Tibial nerve (tissue), 4 donors: ENCODE results near the gene RBBP7.

Experiments used
- EP300 ChIP-seq, 2 donors: sonication (generic); formaldehyde crosslinking; IDR thresholded peaks; one replicate each; pipeline ENCODE4 v1.6.1; 2017; ENCODE audit warnings: antibody characterized with exemption in 2 of 2, mild to moderate bottlenecking in 1 of 2
- POLR2A ChIP-seq, 2 donors: fragments of 450-650 bp; IDR thresholded peaks; one replicate each; pipeline ENCODE4 v1.6.1; 2017; ENCODE audit warnings: antibody characterized with exemption in 2 of 2, mild to moderate bottlenecking in 2 of 2, moderate library complexity in 2 of 2
- TF ChIP-seq, protein P1 (sequence below), 5 experiments: fragments of 200-600 bp in 3 of 5; fragments of 450-650 bp in 2 of 5; sonication (generic) in 3 of 5; IDR thresholded peaks; one replicate each; pipeline ENCODE4 v1.5.1; 2016 to 2019; ENCODE audit warnings: antibody characterized with exemption in 5 of 5, mild to moderate bottlenecking in 3 of 5, moderate library complexity in 2 of 5

- TF ChIP-seq POLR2A (IDR thresholded peaks at IDR 0.05) (no peak), EP300 (IDR thresholded peaks at IDR 0.05) (no peak)
- TF ChIP-seq, protein P1, sequence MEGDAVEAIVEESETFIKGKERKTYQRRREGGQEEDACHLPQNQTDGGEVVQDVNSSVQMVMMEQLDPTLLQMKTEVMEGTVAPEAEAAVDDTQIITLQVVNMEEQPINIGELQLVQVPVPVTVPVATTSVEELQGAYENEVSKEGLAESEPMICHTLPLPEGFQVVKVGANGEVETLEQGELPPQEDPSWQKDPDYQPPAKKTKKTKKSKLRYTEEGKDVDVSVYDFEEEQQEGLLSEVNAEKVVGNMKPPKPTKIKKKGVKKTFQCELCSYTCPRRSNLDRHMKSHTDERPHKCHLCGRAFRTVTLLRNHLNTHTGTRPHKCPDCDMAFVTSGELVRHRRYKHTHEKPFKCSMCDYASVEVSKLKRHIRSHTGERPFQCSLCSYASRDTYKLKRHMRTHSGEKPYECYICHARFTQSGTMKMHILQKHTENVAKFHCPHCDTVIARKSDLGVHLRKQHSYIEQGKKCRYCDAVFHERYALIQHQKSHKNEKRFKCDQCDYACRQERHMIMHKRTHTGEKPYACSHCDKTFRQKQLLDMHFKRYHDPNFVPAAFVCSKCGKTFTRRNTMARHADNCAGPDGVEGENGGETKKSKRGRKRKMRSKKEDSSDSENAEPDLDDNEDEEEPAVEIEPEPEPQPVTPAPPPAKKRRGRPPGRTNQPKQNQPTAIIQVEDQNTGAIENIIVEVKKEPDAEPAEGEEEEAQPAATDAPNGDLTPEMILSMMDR (IDR thresholded peaks at IDR 0.05): no peak
Observed at GRCh38 chrX:16843208-16843909, 26.8 kb downstream of the RBBP7 start.
